Measurements from ENCODE around the gene MAP3K12.

DNA sequence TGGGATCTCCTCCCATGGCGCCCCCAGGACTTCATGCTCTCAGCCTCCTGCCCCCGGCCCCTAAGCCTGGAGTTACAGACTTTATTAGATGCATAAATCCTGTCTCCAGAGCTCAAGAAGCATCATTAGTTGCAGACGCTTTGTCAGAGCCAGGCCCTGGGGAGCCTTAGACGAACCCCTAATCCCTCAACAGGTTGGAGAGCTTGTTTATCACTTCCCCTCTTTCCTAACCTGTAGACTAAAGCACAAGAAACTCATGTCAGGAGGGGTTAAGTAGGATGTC is 8.3 kb upstream of the MAP3K12 start:
- TF ChIP-seq POLR2A (IDR thresholded peaks at IDR 0.05; ENCODE audit: control extremely low read depth in 1 of 2, low read depth in 2 of 2, low read length in 2 of 2): no peak
- TF ChIP-seq, protein P1, sequence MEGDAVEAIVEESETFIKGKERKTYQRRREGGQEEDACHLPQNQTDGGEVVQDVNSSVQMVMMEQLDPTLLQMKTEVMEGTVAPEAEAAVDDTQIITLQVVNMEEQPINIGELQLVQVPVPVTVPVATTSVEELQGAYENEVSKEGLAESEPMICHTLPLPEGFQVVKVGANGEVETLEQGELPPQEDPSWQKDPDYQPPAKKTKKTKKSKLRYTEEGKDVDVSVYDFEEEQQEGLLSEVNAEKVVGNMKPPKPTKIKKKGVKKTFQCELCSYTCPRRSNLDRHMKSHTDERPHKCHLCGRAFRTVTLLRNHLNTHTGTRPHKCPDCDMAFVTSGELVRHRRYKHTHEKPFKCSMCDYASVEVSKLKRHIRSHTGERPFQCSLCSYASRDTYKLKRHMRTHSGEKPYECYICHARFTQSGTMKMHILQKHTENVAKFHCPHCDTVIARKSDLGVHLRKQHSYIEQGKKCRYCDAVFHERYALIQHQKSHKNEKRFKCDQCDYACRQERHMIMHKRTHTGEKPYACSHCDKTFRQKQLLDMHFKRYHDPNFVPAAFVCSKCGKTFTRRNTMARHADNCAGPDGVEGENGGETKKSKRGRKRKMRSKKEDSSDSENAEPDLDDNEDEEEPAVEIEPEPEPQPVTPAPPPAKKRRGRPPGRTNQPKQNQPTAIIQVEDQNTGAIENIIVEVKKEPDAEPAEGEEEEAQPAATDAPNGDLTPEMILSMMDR (IDR thresholded peaks at IDR 0.05; ENCODE audit: control extremely low read depth in 1 of 3, insufficient read depth in 1 of 3, low read depth in 1 of 3, low read length in 3 of 3): no peak
- TF ChIP-seq RAD21 (IDR thresholded peaks at IDR 0.05 in 1 of 2, conservative IDR thresholded peaks at IDR 0.05 in 1 of 2; ENCODE audit: low read depth in 2 of 2, low read length in 2 of 2): no peak
- TF ChIP-seq ZNF274 (IDR thresholded peaks at IDR 0.05; ENCODE audit: borderline replicate concordance, extremely low read depth, low read length): no peak
- no peak for TF ChIP-seq SUZ12 (IDR thresholded peaks at IDR 0.05; ENCODE audit: low read length)
